HepG2 (cell line): ENCODE measurements around the gene ANK3. TPM values are rescaled to one million over a fixed set of nuclear protein-coding genes. Genes with fewer than 3 reads are reported as not detected.

Experiments
- ATAC-seq: fragments of 200-7000 bp; cut with Tn5 transposase; 3 replicates; pipeline ENCODE4 v1.9.1; 2020; ENCODE audit warnings: mild to moderate bottlenecking, moderate library complexity
- BruUV-seq: library from RNA; stranded (reverse); fragments of 400-500 nt; replicated peaks from 2 replicates; lab custom pipeline; 2021; lab: Mats Ljungman, UMichigan
- CTCF ChIA-PET: fragments of 300-600 bp; formaldehyde crosslinking; extraction: SDS; loops from one replicate; lab custom pipeline; 2021; ENCODE audit warnings: low total read pairs, inconsistent platforms, low intra/inter-chr PET ratio; lab: Yijun Ruan, JAX
- POLR2A ChIA-PET: fragments of 350-600 bp; sonication (Branson Sonifier 250); formaldehyde crosslinking; loops from one replicate; lab custom pipeline; 2020; ENCODE audit warnings: antibody characterized with exemption, inconsistent platforms; lab: Yijun Ruan, JAX
- DNase-seq: peaks from one replicate; pipeline ENCODE4 v3.0.0-alpha.2; 2015; ENCODE audit warnings: low spot score
- FAIRE-seq: peaks from 3 replicates; lab custom pipeline; 2011; peaks lifted over from hg19 to GRCh38; lab: Jason Lieb, UNC
- H2AFZ ChIP-seq: one replicate; pipeline ENCODE4 v1.6.1; 2011; ENCODE audit warnings: low read length, inconsistent platforms
- H3K27ac ChIP-seq: fragments of 300-600 bp; 3 replicates; pipeline ENCODE4 v1.8.0; 2011; ENCODE audit warnings: mixed run types, mild to moderate bottlenecking, mixed read lengths, low read length, inconsistent platforms; ENCODE audit not compliant: insufficient read depth; ENCODE audit errors: extremely low read length
- H3K27me3 ChIP-seq, 2 experiments: fragments of 200-600 bp in 1 of 2; 2 replicates in 1 of 2; 3 replicates in 1 of 2; pipeline versions ENCODE4 v1.6.0 to v1.8.0; 2011; ENCODE audit warnings: low read length in 2 of 2, mild to moderate bottlenecking in 2 of 2, moderate library complexity in 2 of 2, inconsistent platforms in 1 of 2; ENCODE audit not compliant: insufficient read depth in 2 of 2, control insufficient read depth in 1 of 2
- H3K36me3 ChIP-seq, 2 experiments: fragments of 200-600 bp in 1 of 2; replicated peaks in 1 of 2; 2 replicates in 1 of 2; 3 replicates in 1 of 2; pipeline versions ENCODE4 v1.5.1 to v1.8.0; 2011; ENCODE audit warnings: low read length in 2 of 2, inconsistent platforms in 1 of 2; ENCODE audit not compliant: insufficient read depth in 2 of 2, control insufficient read depth in 1 of 2
- H3K4me1 ChIP-seq: 2 replicates; pipeline ENCODE4 v1.5.1; 2012; ENCODE audit warnings: low read length, inconsistent platforms; ENCODE audit not compliant: insufficient read depth
- H3K4me2 ChIP-seq: 2 replicates; pipeline ENCODE4 v1.6.0; 2011; ENCODE audit warnings: low read depth, low read length, inconsistent platforms
- H3K4me3 ChIP-seq, 3 experiments: fragments of 200-600 bp in 1 of 3; sonication (generic), shearing (Covaris generic) in 1 of 3; replicated peaks in 1 of 3; 2 replicates each; pipeline ENCODE4 v1.5.1; 2011 to 2016; ENCODE audit warnings: low read length in 3 of 3, inconsistent platforms in 2 of 3, low read depth in 2 of 3, mild to moderate bottlenecking in 2 of 3, control low read depth in 1 of 3, mixed read lengths in 1 of 3; ENCODE audit not compliant: insufficient read depth in 1 of 3
- H3K79me2 ChIP-seq: one replicate; pipeline ENCODE4 v1.6.1; 2011; ENCODE audit warnings: low read length, inconsistent platforms; ENCODE audit not compliant: insufficient read depth
- H3K9ac ChIP-seq: 2 replicates; pipeline ENCODE4 v1.6.0; 2011; ENCODE audit warnings: mild to moderate bottlenecking, low read depth, low read length, inconsistent platforms; ENCODE audit not compliant: insufficient read depth
- H3K9me3 ChIP-seq: 2 replicates; pipeline ENCODE4 v1.5.1; 2012; ENCODE audit warnings: mild to moderate bottlenecking, low read length
- H4K20me1 ChIP-seq: 2 replicates; pipeline ENCODE4 v1.6.0; 2011; ENCODE audit warnings: inconsistent platforms, mild to moderate bottlenecking, low read length, moderate library complexity; ENCODE audit not compliant: insufficient read depth
- AHR ChIP-seq: IDR thresholded peaks from 2 replicates; pipeline ENCODE4 v1.6.1; 2018; ENCODE audit warnings: missing genetic modification reagents, missing compliant biosample characterization
- ATF7 ChIP-seq, 2 experiments: fragments of 450-650 bp in 1 of 2; sonication (generic) in 1 of 2; formaldehyde crosslinking in 1 of 2; IDR thresholded peaks; 2 replicates each; pipeline versions ENCODE4 v1.4.0 to v1.6.1; 2016 to 2020; ENCODE audit warnings: antibody characterized with exemption in 1 of 2, mild to moderate bottlenecking in 1 of 2, missing genetic modification reagents in 1 of 2
- ATRX ChIP-seq: sonication (generic); formaldehyde crosslinking; IDR thresholded peaks from 2 replicates; pipeline ENCODE4 v1.4.0; 2020; ENCODE audit warnings: missing genetic modification reagents, borderline replicate concordance
- BRD4 ChIP-seq: sonication (generic); formaldehyde crosslinking; IDR thresholded peaks from 2 replicates; pipeline ENCODE4 v1.4.0; 2020; ENCODE audit warnings: missing genetic modification reagents
- FOXC1 ChIP-seq: sonication (generic); formaldehyde crosslinking; IDR thresholded peaks from 2 replicates; pipeline ENCODE4 v1.8.0; 2022; ENCODE audit warnings: mild to moderate bottlenecking, missing genetic modification reagents, borderline replicate concordance
- FOXO4 ChIP-seq: sonication (generic); formaldehyde crosslinking; conservative IDR thresholded peaks from 2 replicates; pipeline ENCODE4 v1.8.1; 2023; ENCODE audit warnings: missing genetic modification reagents
- MIXL1 ChIP-seq: IDR thresholded peaks from 2 replicates; pipeline ENCODE4 v1.6.1; 2016
- MTERF4 ChIP-seq: sonication (generic); formaldehyde crosslinking; IDR thresholded peaks from 2 replicates; pipeline ENCODE4 v1.8.0; 2023; ENCODE audit warnings: mild to moderate bottlenecking, missing genetic modification reagents
- NR1H2 ChIP-seq: sonication (generic); formaldehyde crosslinking; IDR thresholded peaks from 2 replicates; pipeline ENCODE4 v1.8.1; 2022; ENCODE audit warnings: low read depth, missing genetic modification reagents, borderline replicate concordance
- TBX2 ChIP-seq: sonication (generic); formaldehyde crosslinking; IDR thresholded peaks from 2 replicates; pipeline ENCODE4 v1.5.0; 2020; ENCODE audit warnings: missing genetic modification reagents, mild to moderate bottlenecking, borderline replicate concordance
- THAP8 ChIP-seq: sonication (generic); formaldehyde crosslinking; IDR thresholded peaks from 2 replicates; pipeline ENCODE4 v1.5.1; 2020; ENCODE audit warnings: missing genetic modification reagents, mild to moderate bottlenecking, borderline replicate concordance
- ZFP41 ChIP-seq: sonication (generic); formaldehyde crosslinking; IDR thresholded peaks from 2 replicates; pipeline ENCODE4 v1.4.0; 2020; ENCODE audit warnings: mild to moderate bottlenecking, missing genetic modification reagents, borderline replicate concordance
- ZMYM2 ChIP-seq: sonication (generic); formaldehyde crosslinking; IDR thresholded peaks from 2 replicates; pipeline ENCODE4 v1.8.0; 2022; ENCODE audit warnings: mild to moderate bottlenecking, missing genetic modification reagents
- ZNF580 ChIP-seq: IDR thresholded peaks from 2 replicates; pipeline ENCODE4 v1.6.1; 2016; ENCODE audit warnings: low read depth, borderline replicate concordance
- ZNF740 ChIP-seq: sonication (generic); formaldehyde crosslinking; IDR thresholded peaks from 2 replicates; pipeline ENCODE4 v1.4.0; 2020; ENCODE audit warnings: missing genetic modification reagents
- ZNF75D ChIP-seq: sonication (generic); formaldehyde crosslinking; IDR thresholded peaks from 2 replicates; pipeline ENCODE4 v1.8.1; 2023; ENCODE audit warnings: missing genetic modification reagents, mild to moderate bottlenecking, borderline replicate concordance
- ZNF782 ChIP-seq: sonication (generic); formaldehyde crosslinking; IDR thresholded peaks from 2 replicates; pipeline ENCODE4 v1.4.0; 2020; ENCODE audit warnings: missing genetic modification reagents, mild to moderate bottlenecking, borderline replicate concordance
- ZNF891 ChIP-seq: sonication (generic); formaldehyde crosslinking; IDR thresholded peaks from 2 replicates; pipeline ENCODE4 v1.5.0; 2020; ENCODE audit warnings: mild to moderate bottlenecking, missing genetic modification reagents
- ZUFSP ChIP-seq: sonication (generic); formaldehyde crosslinking; IDR thresholded peaks from 2 replicates; pipeline ENCODE4 v1.9.0; 2021; ENCODE audit warnings: missing genetic modification reagents, mild to moderate bottlenecking, borderline replicate concordance
- WGBS: methylation state at CpG from one replicate; pipeline ENCODE4 v1.1.6; 2017; ENCODE audit warnings: low lambda C conversion rate; 5-methylcytosine and 5-hydroxymethylcytosine counted together
- in situ Hi-C: cut with HindIII; loops from 2 replicates; pipeline ENCODE4 v1.10.0; 2017; ENCODE audit warnings: low pct_unique_long_range_greater_than_20kb; ENCODE audit not compliant: extremely low pct_ligation_motif_present
- intact Hi-C: fragments of 100-400 bp; cut with micrococcal nuclease; formaldehyde crosslinking; loops from one replicate; pipeline ENCODE4 v1.10.0; 2022; ENCODE audit not compliant: unreplicated experiment
- polyA plus RNA-seq, 8 experiments: library from polyadenylated mRNA; depleted of rRNA in 3 of 8; stranded (reverse) in 7 of 8; unstranded in 1 of 8; fragments of >200 nt; fragmentation: Illumina TruSeq in 4 of 8; extraction: Trizol in 4 of 8; gene quantifications; 2 replicates each; pipeline versions ENCODE4 v1.2.1 to v1.2.3, GENCODE V29; 2011 to 2016; ENCODE audit warnings: low read depth in 4 of 8, missing spikeins in 1 of 8, mixed read lengths in 1 of 8; ENCODE audit not compliant: insufficient read depth in 1 of 8
- total RNA-seq, 5 experiments: library from RNA; depleted of rRNA; stranded (reverse); fragments of >200 nt; fragmentation: Illumina TruSeq; extraction: Trizol; gene quantifications; 2 replicates each; pipeline ENCODE4 v1.2.3, GENCODE V29; 2016; ENCODE audit warnings: low read depth in 1 of 5

The ANK3 gene
- total and polyA plus RNA-seq, 2 of the 13 experiments (the other 11 are each of a cell fraction or from before 2014, with no cell fraction given) = not detected

- intact Hi-C loops (no loop called here), in situ Hi-C loops (no loop called here)
- Histone ChIP-seq H4K20me1 (no peaks in the 10 kb centered on the region), H3K4me1 (no peaks in the 10 kb centered on the region), H3K9ac (no peak overlapping the region), H3K79me2 (no peaks in the 10 kb centered on the region), H2AFZ (no peak overlapping the region), H3K4me3 (no peak overlapping the region), H3K27ac (no peak overlapping the region), H3K36me3 (no peaks in the 10 kb centered on the region), H3K4me2 (no peak overlapping the region), H3K27me3 (no peaks in the 10 kb centered on the region), H3K9me3 (no peaks in the 10 kb centered on the region)
- no peak for DNase-seq
- ChIA-PET CTCF (no interaction called here), POLR2A (no interaction called here)
- BruUV-seq = no TSS peak
- no peak for ATAC-seq
- TF ChIP-seq ZUFSP (no peak), ATF7 (IDR thresholded peaks at IDR 0.05) (no peak), ATF7 (CRISPR knock-in tag; IDR thresholded peaks at IDR 0.05) (no peak), AHR (CRISPR knock-in tag) (no peak), MIXL1 (CRISPR knock-in tag) (no peak), TBX2 (CRISPR knock-in tag) (no peak), ZNF740 (CRISPR knock-in tag) (no peak), ZFP41 (CRISPR knock-in tag) (no peak), ZNF891 (CRISPR knock-in tag) (no peak), ZNF75D (CRISPR knock-in tag) (no peak), BRD4 (CRISPR knock-in tag) (no peak), FOXO4 (CRISPR knock-in tag) (no peak), ZMYM2 (no peak), ATRX (CRISPR knock-in tag) (no peak), MTERF4 (CRISPR knock-in tag) (no peak), FOXC1 (CRISPR knock-in tag) (no peak), THAP8 (no peak), ZNF782 (CRISPR knock-in tag) (no peak), ZNF580 (CRISPR knock-in tag) (no peak), NR1H2 (CRISPR knock-in tag) (no peak)
- TF ChIP-seq, all 625 proteins: peak for 0
- 20% methylated on average over 6 of the region's 6 CpGs for WGBS
- no peak for FAIRE-seq
Measured at GRCh38 chr10:60376221-60377041, 13.2 kb downstream of the ANK3 start.
